ENCODE data around the gene BTBD2.

The BTBD2 gene

GRCh38 chr19:2050349-2050990, 35.0 kb upstream of the BTBD2 start:
- DNase-seq = no peak

GRCh38 chr19:2049741-2050348, 34.3 kb upstream of the BTBD2 start:
- DNase-seq = peak; percentile 71

GRCh38 chr19:2048959-2049740, 33.6 kb upstream of the BTBD2 start:
- peak; percentile 57 for DNase-seq

- DNase-seq = no peak
Observed at GRCh38 chr19:2048104-2048958, 32.8 kb upstream of the BTBD2 start.

- DNase-seq = no peak
Observed at GRCh38 chr19:2047449-2048103, 32.1 kb upstream of the BTBD2 start.

- DNase-seq = no peak
Observed at GRCh38 chr19:2047076-2047448, 31.5 kb upstream of the BTBD2 start.

GRCh38 chr19:2046046-2046907, 30.8 kb upstream of the BTBD2 start:
- no peak for DNase-seq

- DNase-seq = no peak
Observed at GRCh38 chr19:2045501-2046045, 30.1 kb upstream of the BTBD2 start.

- DNase-seq = no peak
Observed at GRCh38 chr19:2044709-2045500, 29.4 kb upstream of the BTBD2 start.

GRCh38 chr19:2043961-2044708, 28.6 kb upstream of the BTBD2 start:
- DNase-seq = no peak

GRCh38 chr19:2043251-2043641, 27.7 kb upstream of the BTBD2 start:
- no peak for DNase-seq

- no peak for DNase-seq
Observed at GRCh38 chr19:2042485-2043250, 27.2 kb upstream of the BTBD2 start.

GRCh38 chr19:2041683-2042484, 26.4 kb upstream of the BTBD2 start:
- DNase-seq = peak; percentile 97

GRCh38 chr19:2041433-2041682, 25.8 kb upstream of the BTBD2 start:
- no peak for DNase-seq

- DNase-seq = no peak
Observed at GRCh38 chr19:2040647-2041432, 25.3 kb upstream of the BTBD2 start.

GRCh38 chr19:2039959-2040646, 24.6 kb upstream of the BTBD2 start:
- no peak for DNase-seq

All from NCI-H345 (cell line).